ENCODE measurements around the gene STX10. TPM values are rescaled to one million over a fixed set of nuclear protein-coding genes. Genes with fewer than 3 reads are reported as not detected.

Gene STX10
- total and polyA plus RNA-seq, 2 of the 4 experiments (the other 2 are of a cell fraction): 64.9 to 82.0 TPM

DNA sequence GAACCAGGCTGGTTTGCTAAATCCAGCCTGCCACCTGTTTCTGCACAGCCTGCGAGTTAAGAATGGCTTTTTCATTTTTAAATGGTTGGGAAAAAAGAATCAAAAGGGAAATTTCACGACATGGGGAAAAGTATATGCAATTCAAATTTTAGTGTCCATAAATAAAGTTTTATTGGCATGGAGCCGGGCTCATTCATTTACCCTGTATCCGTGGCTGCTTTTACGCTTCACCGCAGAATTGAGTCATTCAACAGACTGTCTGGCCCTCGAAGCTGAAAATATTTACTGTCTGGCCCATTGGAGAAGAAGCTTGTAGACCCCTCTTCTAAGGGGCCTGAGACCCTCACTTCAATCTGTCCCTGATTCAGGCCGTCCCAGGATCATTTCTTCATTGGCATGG is 26.2 kb upstream of the STX10 start:
- dilution Hi-C loops (cut with HindIII; ENCODE audit: low sequenced_read_pairs, unreplicated experiment) (no loop called here), intact Hi-C loops (cut with micrococcal nuclease) (no loop called here), in situ Hi-C loops (cut with MboI; ENCODE audit: low sequenced_read_pairs) (no loop called here)
- Histone ChIP-seq H3K14ac (replicated peaks; ENCODE audit: low read depth, low read length) (no peak overlapping the region), H3K36me3 (ENCODE audit: control insufficient read depth, insufficient read depth, low read length) (no peaks in the 10 kb centered on the region), H3K56ac (ENCODE audit: extremely low read depth, insufficient read depth, low read length) (no peak overlapping the region), H3K9me1 (ENCODE audit: insufficient read depth, low read length) (peaks cover 13% of the 10 kb centered on the region), H2BK120ac (ENCODE audit: low read depth, low read length) (no peak overlapping the region), H3K23ac (ENCODE audit: low read depth, low read length) (no peak overlapping the region), H4K20me1 (ENCODE audit: insufficient read depth, low read length) (no peaks in the 10 kb centered on the region), H3K4me3 (ENCODE audit: insufficient read depth, low read depth, low read length) (no peak overlapping the region), H2AK9ac (replicated peaks; ENCODE audit: low read depth, low read length, poor library complexity) (no peak overlapping the region), H3K27ac (ENCODE audit: insufficient read depth, low read length) (no peak overlapping the region), H4K5ac (ENCODE audit: low read depth, low read length) (no peak overlapping the region), H3K27me3 (ENCODE audit: control insufficient read depth, insufficient read depth, low read length) (no peaks in the 10 kb centered on the region), H2BK15ac (ENCODE audit: low read depth, low read length) (no peak overlapping the region), H2BK5ac (ENCODE audit: low read depth, low read length, poor library complexity, severe bottlenecking) (no peak overlapping the region), H4K8ac (ENCODE audit: low read depth in 2 of 2, low read length in 2 of 2) (no peak overlapping the region), H4K91ac (ENCODE audit: insufficient read depth, low read depth, low read length) (no peak overlapping the region), H3K4me1 (ENCODE audit: control insufficient read depth, insufficient read depth, low read length) (peaks cover 11% of the 10 kb centered on the region), H3K79me1 (ENCODE audit: low read depth in 1 of 2, low read length in 2 of 2) (peaks cover 0 to 11% of the 10 kb centered on the region in 2 experiments; a peak in 2 of 4 replicates), H3K4me2 (ENCODE audit: low read depth, low read length) (no peak overlapping the region), H3K4ac (ENCODE audit: low read depth, low read length) (no peak overlapping the region), H2BK20ac (ENCODE audit: low read depth, low read length) (no peak overlapping the region), H2AK5ac (ENCODE audit: low read depth, low read length) (no peak overlapping the region), H3K9me3 (ENCODE audit: control insufficient read depth, insufficient read depth, low read length) (no peaks in the 10 kb centered on the region), H3K9ac (ENCODE audit: low read depth, low read length) (no peak overlapping the region), H3K18ac (ENCODE audit: low read depth, low read length) (no peak overlapping the region), H2AFZ (replicated peaks; ENCODE audit: low read length, poor library complexity) (no peak overlapping the region)
- WGBS, 2 experiments (ENCODE audit: extremely low coverage in 2 of 2, insufficient read length in 1 of 2): 96% methylated on average over 6 of the region's 8 CpGs; no CpG with 5 or more reads in 1 of the 2 experiments
- CTCF ChIA-PET: no interaction called here
- no TSS peak for BruUV-seq (replicated peaks)
- no peak for ATAC-seq (ENCODE audit: low read depth)
- no peak for DNase-seq
- POLR2A ChIA-PET (ENCODE audit: unreplicated experiment): interaction anchor here (0.5 kb wide), 1 partner anchor 69 kb away, joined by 15 read pairs; no protein-coding TSS in a partner anchor
- TF ChIP-seq MAFK (IDR thresholded peaks at IDR 0.05; ENCODE audit: low read depth, low read length): no peak
- TF ChIP-seq CHD1 (IDR thresholded peaks at IDR 0.05; ENCODE audit: low read depth, low read length): no peak
- no peak for TF ChIP-seq MAZ (IDR thresholded peaks at IDR 0.05; ENCODE audit: borderline replicate concordance, low read depth, low read length)
- TF ChIP-seq SMC3 (IDR thresholded peaks at IDR 0.05; ENCODE audit: low read depth, low read length): no peak

Data from IMR-90 (cell line).